ENCODE measurements around the gene RRAS. TPM values are rescaled to one million over a fixed set of nuclear protein-coding genes. Genes with fewer than 3 reads are reported as not detected.

Gene RRAS
- total RNA-seq, 4 donors from 2014 or later = 12.9 to 28.8 (median 18.6) TPM

DNA sequence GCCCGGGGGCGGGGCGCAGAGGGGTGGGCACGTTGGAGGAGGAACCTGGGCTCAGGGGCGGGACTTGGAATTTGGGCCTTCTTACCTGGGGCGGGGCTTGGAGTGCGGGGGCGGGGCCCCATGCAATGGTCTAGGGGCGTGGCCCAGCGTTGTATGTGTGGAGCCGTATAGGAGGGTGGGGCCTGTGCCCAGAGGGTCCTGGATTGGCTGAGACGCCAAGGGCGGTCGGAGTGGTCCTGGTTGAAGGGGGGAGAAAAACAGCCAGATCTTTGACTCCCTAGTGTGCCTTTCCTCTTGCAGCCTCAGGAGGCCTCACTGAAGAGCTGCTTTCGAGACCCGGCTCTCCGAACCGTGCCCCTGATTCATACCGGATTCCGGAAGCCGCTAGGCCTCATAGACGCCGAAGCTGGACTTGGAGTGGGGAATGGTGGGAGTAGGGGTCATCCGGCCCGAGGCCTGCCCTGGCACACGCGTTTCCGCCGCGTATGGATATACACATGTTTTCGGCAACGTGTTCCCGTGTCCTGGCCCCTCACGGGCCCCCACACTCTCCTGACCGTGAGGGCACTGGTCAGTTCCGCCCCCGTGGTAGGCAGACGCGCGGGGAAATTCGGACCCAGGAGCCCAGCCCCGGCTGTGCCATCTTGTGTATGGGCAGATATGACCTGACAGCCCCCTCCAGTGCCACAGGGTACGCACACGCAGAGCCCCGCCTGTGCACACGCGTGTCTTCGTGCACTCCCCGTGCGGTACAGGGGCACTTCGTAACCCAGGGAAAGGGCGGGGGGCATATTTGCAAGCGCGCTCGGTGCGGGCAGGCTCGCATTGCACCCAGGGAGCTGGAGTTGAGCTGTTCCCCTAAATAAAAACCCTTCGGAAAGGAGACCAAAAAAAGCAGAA lies 49.6 kb downstream of the RRAS start:
- under 1% methylated on average over 38 of the region's 58 CpGs for WGBS
- DNase-seq (ENCODE audit: low spot score in 2 of 2) = peak; percentile 97 to 98
- H3K4me1 ChIP-seq = peaks cover 37% of the 10 kb centered on the region
- H3K4me3 ChIP-seq = peak overlapping the region; percentile 94
- H3K27me3 ChIP-seq = no peaks in the 10 kb centered on the region
- no peaks in the 10 kb centered on the region for H3K9me3 ChIP-seq
- peak overlapping the region; percentile 91 for H3K27ac ChIP-seq
- peak in 1 of 3 donors; percentile 52 for TF ChIP-seq POLR2AphosphoS5 (IDR thresholded peaks at IDR 0.05)
- TF ChIP-seq, protein P1, sequence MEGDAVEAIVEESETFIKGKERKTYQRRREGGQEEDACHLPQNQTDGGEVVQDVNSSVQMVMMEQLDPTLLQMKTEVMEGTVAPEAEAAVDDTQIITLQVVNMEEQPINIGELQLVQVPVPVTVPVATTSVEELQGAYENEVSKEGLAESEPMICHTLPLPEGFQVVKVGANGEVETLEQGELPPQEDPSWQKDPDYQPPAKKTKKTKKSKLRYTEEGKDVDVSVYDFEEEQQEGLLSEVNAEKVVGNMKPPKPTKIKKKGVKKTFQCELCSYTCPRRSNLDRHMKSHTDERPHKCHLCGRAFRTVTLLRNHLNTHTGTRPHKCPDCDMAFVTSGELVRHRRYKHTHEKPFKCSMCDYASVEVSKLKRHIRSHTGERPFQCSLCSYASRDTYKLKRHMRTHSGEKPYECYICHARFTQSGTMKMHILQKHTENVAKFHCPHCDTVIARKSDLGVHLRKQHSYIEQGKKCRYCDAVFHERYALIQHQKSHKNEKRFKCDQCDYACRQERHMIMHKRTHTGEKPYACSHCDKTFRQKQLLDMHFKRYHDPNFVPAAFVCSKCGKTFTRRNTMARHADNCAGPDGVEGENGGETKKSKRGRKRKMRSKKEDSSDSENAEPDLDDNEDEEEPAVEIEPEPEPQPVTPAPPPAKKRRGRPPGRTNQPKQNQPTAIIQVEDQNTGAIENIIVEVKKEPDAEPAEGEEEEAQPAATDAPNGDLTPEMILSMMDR (IDR thresholded peaks at IDR 0.05) = no peak
- H3K36me3 ChIP-seq = peaks cover 14% of the 10 kb centered on the region

DNA sequence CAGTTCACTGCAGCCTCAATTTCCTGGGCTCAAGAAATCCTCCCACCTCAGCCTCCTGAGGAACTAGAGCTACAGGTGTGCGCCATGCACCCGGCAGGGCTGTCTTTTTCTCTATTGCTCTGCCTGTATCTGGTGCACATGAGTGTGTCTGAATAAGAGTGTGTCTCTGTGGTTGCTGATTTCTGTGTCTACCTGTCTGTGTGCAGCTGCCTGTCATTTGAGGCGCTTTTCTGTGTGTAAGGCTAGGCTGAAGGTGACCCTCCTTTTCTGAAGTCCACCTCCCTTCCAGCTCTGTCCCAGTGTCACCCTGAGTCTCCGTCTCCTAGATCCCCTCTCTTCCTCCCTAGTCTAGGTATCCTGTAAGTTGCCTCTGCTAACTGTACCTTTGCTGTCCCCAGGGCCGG lies 50.4 kb downstream of the RRAS start:
- DNase-seq (ENCODE audit: low spot score in 2 of 2) = no peak
- Histone ChIP-seq H3K36me3 (peaks cover 6% of the 10 kb centered on the region), H3K27ac (peak overlapping the region; percentile 91), H3K4me3 (peak overlapping the region; percentile 94), H3K27me3 (no peaks in the 10 kb centered on the region), H3K9me3 (no peaks in the 10 kb centered on the region), H3K4me1 (peaks cover 37% of the 10 kb centered on the region)
- 43% methylated on average over 5 of the region's 5 CpGs for WGBS
- TF ChIP-seq POLR2AphosphoS5 (IDR thresholded peaks at IDR 0.05) (no peak), POLR2A (IDR thresholded peaks at IDR 0.05) (no peak), EP300 (IDR thresholded peaks at IDR 0.05) (no peak)
- TF ChIP-seq, protein P1 (IDR thresholded peaks at IDR 0.05) = no peak

DNA sequence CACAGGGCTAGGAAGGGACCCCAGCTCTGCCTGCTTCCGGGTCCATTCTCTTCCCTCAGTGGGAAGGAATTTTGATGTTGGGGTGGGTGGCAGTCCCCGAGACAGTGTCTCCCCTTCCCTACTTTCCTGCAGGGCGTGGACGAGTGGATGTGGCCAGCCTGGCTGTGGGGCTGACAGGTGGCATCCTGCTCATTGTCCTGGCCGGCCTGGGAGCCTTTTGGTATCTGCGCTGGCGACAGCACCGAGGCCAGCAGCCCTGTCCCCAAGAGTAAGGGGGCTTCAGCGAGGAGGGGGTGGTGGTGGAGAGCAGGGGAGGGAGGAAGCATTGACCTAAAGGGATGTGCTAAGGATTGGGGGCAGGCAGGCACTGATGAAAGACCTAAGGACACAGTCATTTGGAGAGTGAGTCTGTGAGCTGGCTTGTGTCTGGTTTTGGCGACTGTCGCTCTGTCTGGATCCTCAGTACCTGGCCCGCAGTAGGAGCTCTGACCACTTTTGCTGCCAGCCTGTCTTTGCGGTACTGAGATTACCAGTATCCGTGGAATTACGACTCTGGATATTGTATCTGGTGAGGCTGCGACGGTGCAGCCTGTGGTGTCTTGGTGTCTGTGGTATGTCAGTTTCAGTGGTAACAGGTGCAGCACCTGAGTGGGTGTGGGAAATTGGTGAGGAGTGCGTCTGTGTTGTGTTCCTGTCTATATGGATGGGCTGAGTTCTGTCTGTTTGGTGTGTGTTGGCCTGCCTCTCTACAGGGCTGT lies 51.4 kb downstream of the RRAS start:
- no peaks in the 10 kb centered on the region for H3K27me3 ChIP-seq
- H3K4me3 ChIP-seq = no peak overlapping the region
- H3K27ac ChIP-seq = no peak overlapping the region
- 84% methylated on average over 17 of the region's 18 CpGs for WGBS
- H3K4me1 ChIP-seq = peaks cover 28% of the 10 kb centered on the region
- no peaks in the 10 kb centered on the region for H3K36me3 ChIP-seq
- no peak for DNase-seq (ENCODE audit: low spot score in 2 of 2)
- no peaks in the 10 kb centered on the region for H3K9me3 ChIP-seq
- TF ChIP-seq, protein P1 (IDR thresholded peaks at IDR 0.05) = no peak
- TF ChIP-seq POLR2A (IDR thresholded peaks at IDR 0.05) = no peak
- no peak for TF ChIP-seq POLR2AphosphoS5 (IDR thresholded peaks at IDR 0.05)
- no peak for TF ChIP-seq EP300 (IDR thresholded peaks at IDR 0.05)

DNA sequence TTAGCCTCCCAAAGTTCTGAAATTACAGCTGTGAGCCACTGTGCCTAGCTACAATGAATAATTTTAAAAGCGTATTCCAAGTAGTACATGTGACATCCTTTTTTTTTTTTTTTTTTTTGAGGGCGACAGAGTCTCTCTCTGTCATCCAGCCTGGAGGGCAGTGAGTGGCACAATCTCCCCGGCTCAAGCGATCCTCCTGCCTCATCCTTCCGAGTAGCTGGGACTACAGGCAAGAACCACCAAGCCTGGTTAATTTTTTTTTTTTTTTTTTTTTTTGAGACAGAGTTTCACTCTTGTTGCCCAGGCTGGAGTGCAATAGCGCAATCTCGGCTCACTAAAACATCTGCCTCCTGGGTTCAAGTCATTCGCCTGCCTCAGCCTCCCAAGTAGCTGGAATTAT lies 52.7 kb downstream of the RRAS start:
- TF ChIP-seq, protein P1 (IDR thresholded peaks at IDR 0.05) = no peak
- TF ChIP-seq POLR2A (IDR thresholded peaks at IDR 0.05) = no peak
- no peak for TF ChIP-seq POLR2AphosphoS5 (IDR thresholded peaks at IDR 0.05)
- TF ChIP-seq EP300 (IDR thresholded peaks at IDR 0.05) = no peak
- Histone ChIP-seq H3K9me3 (no peaks in the 10 kb centered on the region), H3K27me3 (no peaks in the 10 kb centered on the region), H3K36me3 (no peaks in the 10 kb centered on the region), H3K4me1 (peaks cover 15% of the 10 kb centered on the region), H3K4me3 (no peak overlapping the region), H3K27ac (no peak overlapping the region)
- DNase-seq (ENCODE audit: low spot score in 2 of 2) = no peak
- WGBS = 71% methylated on average over 8 of the region's 8 CpGs

Other genes starting within 250 kb of the RRAS start
- gene PTH2, start 216.7 kb downstream of the RRAS start, total RNA-seq = not detected
- gene GFY, start 214.8 kb downstream of the RRAS start, total RNA-seq = not detected
- 1 to 10 TPM in 3 of 4 donors, under 1 TPM in 1; 0.60 to 1.2 (median 1.1) TPM for gene SLC17A7, start 198.6 kb downstream of the RRAS start, total RNA-seq
- 100 to 1,000 TPM in 2 of 4 donors, 10 to 100 TPM in 2; 82.0 to 124 (median 104) TPM for gene PIH1D1, start 188.3 kb downstream of the RRAS start, total RNA-seq
- gene ALDH16A1, start 186.9 kb downstream of the RRAS start, total RNA-seq = 10 to 100 TPM; 21.7 to 47.7 (median 35.9) TPM
- 1 to 10 TPM; 1.2 to 4.9 (median 4.4) TPM for gene FLT3LG, start 165.9 kb downstream of the RRAS start, total RNA-seq
- gene RPL13A, start 152.5 kb downstream of the RRAS start, total RNA-seq = 1,000 to 10,000 TPM; 2,613 to 5,154 (median 4,451) TPM
- gene RPS11, start 143.7 kb downstream of the RRAS start, total RNA-seq = 1,000 to 10,000 TPM; 3,049 to 5,024 (median 4,623) TPM
- gene FCGRT, start 127.5 kb downstream of the RRAS start, total RNA-seq = 100 to 1,000 TPM in 3 of 4 donors, 10 to 100 TPM in 1; 96.2 to 136 (median 112) TPM
- gene RCN3, start 112.1 kb downstream of the RRAS start, total RNA-seq = 10 to 100 TPM in 2 of 4 donors, 1 to 10 TPM in 2; 4.9 to 18.8 (median 9.0) TPM
- 10 to 100 TPM; 42.5 to 85.6 (median 68.9) TPM for gene NOSIP, start 59.6 kb downstream of the RRAS start, total RNA-seq
- gene PRRG2, start 58.8 kb downstream of the RRAS start, total RNA-seq = 10 to 100 TPM; 13.8 to 21.2 (median 16.7) TPM
- 10 to 100 TPM; 24.6 to 50.3 (median 38.9) TPM for gene PRR12, start 49.0 kb downstream of the RRAS start, total RNA-seq
- gene SCAF1, start 2.1 kb upstream of the RRAS start, total RNA-seq = 10 to 100 TPM; 22.1 to 36.9 (median 28.5) TPM
- 100 to 1,000 TPM in 1 of 4 donors, 10 to 100 TPM in 3; 61.3 to 164 (median 81.0) TPM for gene IRF3, start 25.7 kb upstream of the RRAS start, total RNA-seq
- 10 to 100 TPM in 1 of 4 donors, 1 to 10 TPM in 3; 3.1 to 28.0 (median 7.5) TPM for gene BCL2L12, start 25.8 kb upstream of the RRAS start, total RNA-seq
- 100 to 1,000 TPM; 101 to 142 (median 112) TPM for gene PRMT1, start 37.1 kb upstream of the RRAS start, total RNA-seq
- 1 to 10 TPM; 1.8 to 7.6 (median 4.1) TPM for gene ADM5, start 49.5 kb upstream of the RRAS start, total RNA-seq
- 1 to 10 TPM in 1 of 4 donors, under 1 TPM in 3; 0.57 to 1.2 (median 0.92) TPM for gene CPT1C, start 51.0 kb upstream of the RRAS start, total RNA-seq
- 1 to 10 TPM in 2 of 4 donors, not detected in 2; 1.7 to 2.5 TPM for gene TSKS, start 123.2 kb upstream of the RRAS start, total RNA-seq
- gene AP2A1, start 126.9 kb upstream of the RRAS start, total RNA-seq = 100 to 1,000 TPM in 1 of 4 donors, 10 to 100 TPM in 3; 78.1 to 101 (median 93.4) TPM
- 10 to 100 TPM in 3 of 4 donors, 1 to 10 TPM in 1; 9.4 to 24.2 (median 14.4) TPM for gene FUZ, start 173.1 kb upstream of the RRAS start, total RNA-seq
- 10 to 100 TPM; 32.2 to 60.3 (median 40.8) TPM for gene MED25, start 178.1 kb upstream of the RRAS start, total RNA-seq
- 100 to 1,000 TPM in 1 of 4 donors, 10 to 100 TPM in 3; 82.2 to 147 (median 91.2) TPM for gene PTOV1, start 211.0 kb upstream of the RRAS start, total RNA-seq
- 10 to 100 TPM; 26.0 to 53.3 (median 40.5) TPM for gene PNKP, start 227.4 kb upstream of the RRAS start, total RNA-seq
- gene AKT1S1, start 237.2 kb upstream of the RRAS start, total RNA-seq = 10 to 100 TPM; 19.3 to 25.1 (median 20.0) TPM
- 10 to 100 TPM; 40.5 to 93.4 (median 59.4) TPM for gene TBC1D17, start 237.6 kb upstream of the RRAS start, total RNA-seq

Data from suprapubic skin (tissue), 4 donors.